Tibial nerve (tissue), 3 donors: Measurements from ENCODE around the gene TNPO1.

Source experiments
- POLR2A ChIP-seq, 2 donors: fragments of 450-650 bp; IDR thresholded peaks; one replicate each; pipeline ENCODE4 v1.6.1; 2017; ENCODE audit warnings: antibody characterized with exemption in 2 of 2, mild to moderate bottlenecking in 2 of 2, moderate library complexity in 2 of 2
- TF ChIP-seq, protein P1 (sequence below), 5 experiments: fragments of 200-600 bp in 3 of 5; fragments of 450-650 bp in 2 of 5; sonication (generic) in 3 of 5; IDR thresholded peaks; one replicate each; pipeline ENCODE4 v1.5.1; 2016 to 2019; ENCODE audit warnings: antibody characterized with exemption in 5 of 5, mild to moderate bottlenecking in 3 of 5, moderate library complexity in 2 of 5

DNA sequence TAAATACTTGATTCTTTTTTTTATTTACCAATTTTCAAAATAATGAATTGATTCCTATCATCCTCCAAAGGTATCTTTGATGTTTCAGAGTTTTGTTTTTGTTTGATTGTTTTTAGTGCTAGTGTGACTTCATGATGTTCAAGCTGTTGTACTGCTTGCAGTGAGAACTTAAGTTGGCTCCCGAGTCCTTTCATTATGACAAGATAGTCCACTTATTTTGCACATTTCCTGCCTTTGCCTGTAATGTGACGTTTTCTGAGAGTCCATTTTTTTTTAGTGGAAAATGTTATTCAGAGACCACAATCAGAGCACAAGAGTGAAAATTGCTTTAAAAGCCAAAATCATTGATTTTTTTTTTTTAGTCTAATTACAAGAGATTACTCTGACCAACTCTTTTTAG lies 79.3 kb downstream of the TNPO1 start:
- TF ChIP-seq, protein P1, sequence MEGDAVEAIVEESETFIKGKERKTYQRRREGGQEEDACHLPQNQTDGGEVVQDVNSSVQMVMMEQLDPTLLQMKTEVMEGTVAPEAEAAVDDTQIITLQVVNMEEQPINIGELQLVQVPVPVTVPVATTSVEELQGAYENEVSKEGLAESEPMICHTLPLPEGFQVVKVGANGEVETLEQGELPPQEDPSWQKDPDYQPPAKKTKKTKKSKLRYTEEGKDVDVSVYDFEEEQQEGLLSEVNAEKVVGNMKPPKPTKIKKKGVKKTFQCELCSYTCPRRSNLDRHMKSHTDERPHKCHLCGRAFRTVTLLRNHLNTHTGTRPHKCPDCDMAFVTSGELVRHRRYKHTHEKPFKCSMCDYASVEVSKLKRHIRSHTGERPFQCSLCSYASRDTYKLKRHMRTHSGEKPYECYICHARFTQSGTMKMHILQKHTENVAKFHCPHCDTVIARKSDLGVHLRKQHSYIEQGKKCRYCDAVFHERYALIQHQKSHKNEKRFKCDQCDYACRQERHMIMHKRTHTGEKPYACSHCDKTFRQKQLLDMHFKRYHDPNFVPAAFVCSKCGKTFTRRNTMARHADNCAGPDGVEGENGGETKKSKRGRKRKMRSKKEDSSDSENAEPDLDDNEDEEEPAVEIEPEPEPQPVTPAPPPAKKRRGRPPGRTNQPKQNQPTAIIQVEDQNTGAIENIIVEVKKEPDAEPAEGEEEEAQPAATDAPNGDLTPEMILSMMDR (IDR thresholded peaks at IDR 0.05) = no peak
- TF ChIP-seq POLR2A (IDR thresholded peaks at IDR 0.05) = no peak
